Breast epithelium (tissue), 3 donors: Measurements from ENCODE around the gene MZF1.
"Not testable (repeated sequence)": the region's sequence is repeated elsewhere in the genome, so short reads cannot be mapped to it uniquely, and the experiment has no call there.

Experiments
- CTCF ChIP-seq, 3 donors: fragments of 450-650 bp; IDR thresholded peaks; one replicate each; pipeline ENCODE4 v1.5.1; 2016 to 2017; ENCODE audit warnings: antibody characterized with exemption in 3 of 3, mild to moderate bottlenecking in 3 of 3, moderate library complexity in 3 of 3
- POLR2A ChIP-seq: fragments of 450-650 bp; IDR thresholded peaks from one replicate; pipeline ENCODE4 v1.6.1; 2016; ENCODE audit warnings: antibody characterized with exemption, mild to moderate bottlenecking, moderate library complexity
- POLR2AphosphoS5 ChIP-seq, 3 donors: sonication (generic); formaldehyde crosslinking; IDR thresholded peaks; one replicate each; pipeline ENCODE4 v1.6.1; 2017; ENCODE audit warnings: antibody characterized with exemption in 3 of 3

GRCh38 chr19:58607213-58607612 lies 34.1 kb upstream of the MZF1 start:
- not testable (repeated sequence) for TF ChIP-seq POLR2A; POLR2AphosphoS5 (IDR thresholded peaks at IDR 0.05); CTCF (IDR thresholded peaks at IDR 0.05)
